Upper lobe of right lung (tissue), 1 donor: ENCODE measurements around the gene HTR3A. TPM values are rescaled to one million over a fixed set of nuclear protein-coding genes. Genes with fewer than 3 reads are reported as not detected.

Experiments
- ATAC-seq: fragments of 200-7000 bp; cut with Tn5 transposase; one replicate; pipeline ENCODE4 v1.9.1; 2020; ENCODE audit warnings: mild to moderate bottlenecking, moderate library complexity
- DNase-seq: peaks from one replicate; pipeline ENCODE4 v3.0.0-alpha.2; 2020
- H3K27ac ChIP-seq: fragments of 200-600 bp; one replicate; pipeline ENCODE4 v1.8.0; 2022
- H3K27me3 ChIP-seq: fragments of 200-600 bp; one replicate; pipeline ENCODE4 v1.8.0; 2022; ENCODE audit warnings: mild to moderate bottlenecking
- H3K36me3 ChIP-seq: fragments of 200-600 bp; one replicate; pipeline ENCODE4 v1.8.0; 2022
- H3K4me1 ChIP-seq: fragments of 200-600 bp; one replicate; pipeline ENCODE4 v1.8.0; 2022
- H3K4me3 ChIP-seq: fragments of 200-600 bp; one replicate; pipeline ENCODE4 v1.8.0; 2022; ENCODE audit warnings: mild to moderate bottlenecking
- H3K9me3 ChIP-seq: fragments of 200-600 bp; one replicate; pipeline ENCODE4 v1.8.0; 2022
- CTCF ChIP-seq: fragments of 200-600 bp; IDR thresholded peaks from one replicate; pipeline ENCODE4 v1.8.0; 2022; ENCODE audit warnings: antibody characterized with exemption
- intact Hi-C: fragments of 100-400 bp; cut with DNase I; formaldehyde crosslinking; loops from one replicate; pipeline ENCODE4 v1.11.0; 2022
- total RNA-seq: library from RNA; stranded (reverse); fragmentation: NEBNext Ultra II Directional; extraction: Animal tissue kit (Norgen Biotek cat#: 25700); gene quantifications from one replicate; pipeline ENCODE4 v1.2.1, GENCODE V29; 2021
- donor health status: DM: no; HTN: yes; CAD: no; lungs with severe emphysema.

HTR3A gene
- total RNA-seq, 1 donor from 2014 or later = not detected

- ATAC-seq (no peak), DNase-seq (no peak)
- no peaks in the 10 kb centered on the region for H3K36me3 ChIP-seq
- H3K27ac ChIP-seq = no peak overlapping the region
- peaks cover 5% of the 10 kb centered on the region for H3K27me3 ChIP-seq
- no peak for TF ChIP-seq CTCF
- H3K4me1 ChIP-seq = peaks cover 7% of the 10 kb centered on the region
- intact Hi-C loops = no loop called here
- H3K9me3 ChIP-seq = no peaks in the 10 kb centered on the region
- no peak overlapping the region for H3K4me3 ChIP-seq
Observed at GRCh38 chr11:114031246-114031966, 56.5 kb downstream of the HTR3A start.

GRCh38 chr11:114031967-114032320 is 57.0 kb downstream of the HTR3A start:
- Histone ChIP-seq H3K4me1 (peaks cover 13% of the 10 kb centered on the region), H3K27me3 (peaks cover 5% of the 10 kb centered on the region), H3K27ac (no peak overlapping the region), H3K36me3 (no peaks in the 10 kb centered on the region), H3K9me3 (no peaks in the 10 kb centered on the region), H3K4me3 (no peak overlapping the region)
- TF ChIP-seq CTCF = no peak
- ATAC-seq (peak; percentile 24), DNase-seq (peak; percentile 70)
- intact Hi-C loops = no loop called here

GRCh38 chr11:114033066-114033465 is 58.2 kb downstream of the HTR3A start:
- ATAC-seq (no peak), DNase-seq (no peak)
- no peaks in the 10 kb centered on the region for H3K36me3 ChIP-seq
- TF ChIP-seq CTCF = no peak
- H3K9me3 ChIP-seq = no peaks in the 10 kb centered on the region
- H3K27me3 ChIP-seq = peaks cover 5% of the 10 kb centered on the region
- no peak overlapping the region for H3K27ac ChIP-seq
- no peak overlapping the region for H3K4me3 ChIP-seq
- H3K4me1 ChIP-seq = peaks cover 14% of the 10 kb centered on the region
- intact Hi-C loops = no loop called here

- TF ChIP-seq CTCF = no peak
- no peaks in the 10 kb centered on the region for H3K36me3 ChIP-seq
- ATAC-seq (no peak), DNase-seq (no peak)
- H3K9me3 ChIP-seq = no peaks in the 10 kb centered on the region
- H3K4me1 ChIP-seq = peaks cover 14% of the 10 kb centered on the region
- no peak overlapping the region for H3K27ac ChIP-seq
- peaks cover 1% of the 10 kb centered on the region for H3K27me3 ChIP-seq
- no peak overlapping the region for H3K4me3 ChIP-seq
- intact Hi-C loops = no loop called here
Observed at GRCh38 chr11:114033572-114033971, 58.7 kb downstream of the HTR3A start.

- intact Hi-C loops = loop anchor here (5.0 kb wide), 1 partner anchor 227 kb away; no protein-coding TSS in a partner anchor
Observed at GRCh38 chr11:114034956-114035355, 60.0 kb downstream of the HTR3A start.

More at GRCh38 chr11:114034956-114035355, 60.0 kb downstream of the HTR3A start:
- H3K27me3 ChIP-seq = no peaks in the 10 kb centered on the region
- no peak for TF ChIP-seq CTCF
- no peak for ATAC-seq
- H3K4me1 ChIP-seq = peaks cover 14% of the 10 kb centered on the region
- H3K27ac ChIP-seq = no peak overlapping the region
- H3K36me3 ChIP-seq = no peaks in the 10 kb centered on the region
- H3K9me3 ChIP-seq = no peaks in the 10 kb centered on the region
- no peak overlapping the region for H3K4me3 ChIP-seq
- no peak for DNase-seq
